Sciatic nerve (tissue), 2 donors: Measurements from ENCODE around the gene ALX4. TPM values are rescaled to one million over a fixed set of nuclear protein-coding genes. Genes with fewer than 3 reads are reported as not detected.

Source experiments
- ATAC-seq: fragments of 200-7000 bp; cut with Tn5 transposase; one replicate; pipeline ENCODE4 v1.9.1; 2020; ENCODE audit warnings: mild to moderate bottlenecking, moderate library complexity
- DNase-seq: peaks from one replicate; pipeline ENCODE4 v3.0.0-alpha.2; 2020; ENCODE audit warnings: low spot score
- intact Hi-C: fragments of 100-400 bp; cut with DNase I; formaldehyde crosslinking; loops from one replicate; pipeline ENCODE4 v1.14.2; 2022
- total RNA-seq: library from RNA; stranded (reverse); fragmentation: NEBNext Ultra II Directional; extraction: Animal tissue kit (Norgen Biotek cat#: 25700); gene quantifications from one replicate; pipeline ENCODE4 v1.2.1, GENCODE V29; 2021
- donor health status: DM: no; HTN: no; CAD: no.
- donor health status: DM: no; HTN: no; CAD: no.

ALX4 gene
- total RNA-seq, 1 donor from 2014 or later: 1.1 TPM

DNA sequence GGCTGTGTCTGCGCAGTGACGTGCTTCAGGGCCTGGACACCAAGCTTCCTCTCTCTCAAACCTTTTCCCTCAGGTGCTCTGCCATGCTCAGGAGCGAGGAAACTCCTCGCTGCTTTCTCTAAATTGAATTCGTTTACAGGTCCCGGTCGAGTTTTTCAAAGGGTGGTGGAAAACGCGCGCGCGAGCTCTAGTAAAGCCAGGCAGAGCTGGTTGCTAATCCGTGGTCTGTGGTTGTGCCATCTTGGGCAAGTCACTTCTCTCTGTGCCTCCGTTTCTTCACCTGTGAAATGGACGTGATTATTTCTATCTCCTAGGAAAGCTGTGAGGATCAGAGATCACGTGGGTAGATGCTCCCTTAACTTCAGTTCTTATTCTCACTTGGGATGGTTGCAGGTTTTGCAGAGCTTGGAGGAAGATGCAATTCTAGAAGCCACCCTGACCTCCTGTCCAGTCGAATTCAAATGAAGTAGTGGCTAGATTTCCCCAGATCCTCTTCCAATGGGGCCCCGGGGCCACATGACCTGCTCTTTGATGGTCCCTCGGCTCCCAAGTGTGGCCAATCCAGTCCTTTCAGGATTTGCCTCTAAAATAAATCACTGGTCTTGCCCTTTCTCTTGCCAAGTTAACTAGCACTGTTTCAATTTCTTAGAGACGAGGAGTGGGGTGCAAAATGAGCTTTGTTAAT lies 10.5 kb upstream of the ALX4 start:
- no peak for DNase-seq
- intact Hi-C loops: no loop called here

DNA sequence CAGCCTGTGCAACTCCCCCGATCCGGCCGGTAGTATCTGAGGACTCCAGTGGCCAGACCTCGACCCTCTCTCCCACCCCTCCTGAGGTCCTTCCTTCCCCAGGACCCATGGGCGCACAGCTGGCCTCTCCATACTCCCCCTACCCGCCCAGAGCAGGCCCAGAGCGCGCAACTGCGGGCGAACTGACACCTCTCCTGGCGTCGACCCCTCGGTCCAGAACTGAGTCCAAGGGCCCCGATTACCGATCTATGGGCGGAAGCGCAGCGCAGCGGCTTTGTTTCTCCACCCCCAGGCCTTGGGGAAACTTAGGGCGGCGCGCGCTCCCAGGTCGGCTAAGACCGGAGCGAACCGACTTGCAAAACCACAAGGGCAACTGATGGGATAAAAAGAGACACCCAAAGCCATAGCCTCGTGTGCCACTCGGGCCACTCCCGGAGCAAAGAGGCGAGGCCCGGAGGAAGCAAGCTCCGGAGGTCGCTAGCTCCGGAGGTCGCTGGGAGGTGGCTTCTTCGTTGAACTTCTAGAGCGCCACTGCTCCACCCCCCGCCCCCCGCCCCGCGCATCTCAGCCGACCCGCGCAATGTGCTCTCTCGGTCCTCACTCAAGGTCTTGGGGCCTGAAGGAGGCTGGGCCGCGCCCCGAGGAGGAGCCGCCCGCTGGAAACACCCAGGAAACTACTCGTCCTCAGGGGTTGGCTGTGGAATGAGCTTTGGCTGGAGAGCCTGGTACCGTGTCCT lies 9.8 kb upstream of the ALX4 start:
- intact Hi-C loops: no loop called here
- DNase-seq (no peak), ATAC-seq (peak; percentile 41)

More for the DNA sequence above, 10.5 kb upstream of the ALX4 start:
- no peak for ATAC-seq

DNA sequence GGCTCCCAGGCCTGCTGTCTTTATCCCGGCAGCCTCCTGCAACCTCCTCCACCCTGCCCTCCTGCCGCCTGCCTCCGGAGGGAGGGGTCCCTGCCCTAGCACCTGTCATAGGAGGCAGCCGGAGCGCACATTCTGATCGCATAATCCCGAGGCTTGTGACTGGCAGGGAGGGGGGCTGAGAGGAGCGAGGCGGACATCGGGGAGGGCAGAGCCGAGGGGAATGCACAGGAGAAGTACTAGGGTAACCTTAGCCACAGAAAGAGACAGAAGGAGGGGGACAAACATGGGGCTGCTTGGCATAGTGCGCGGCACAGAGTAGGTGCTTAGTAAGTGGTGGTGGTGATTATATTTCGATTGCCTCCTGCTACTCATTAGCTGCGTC lies 9.2 kb upstream of the ALX4 start:
- ATAC-seq (no peak), DNase-seq (no peak)
- intact Hi-C loops: no loop called here

DNA sequence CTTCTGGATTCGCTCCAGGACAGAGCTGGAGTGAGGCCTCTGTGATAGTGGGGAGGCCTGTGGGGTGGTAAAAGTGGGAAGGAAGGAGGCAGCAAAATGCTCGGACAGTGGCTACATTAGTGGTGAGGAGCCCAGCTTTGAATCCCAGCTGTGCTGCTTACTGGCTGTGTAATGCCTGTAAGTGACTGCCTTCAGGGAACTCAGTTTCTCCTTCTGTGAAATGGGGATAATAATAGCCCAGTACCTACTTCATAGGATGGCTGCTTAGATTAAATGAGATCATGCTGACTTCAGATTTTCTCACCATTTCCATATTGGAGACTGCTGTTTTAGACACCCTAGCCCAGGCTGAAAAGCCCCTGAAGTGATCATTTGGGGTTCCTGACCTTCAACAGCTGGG lies 8.4 kb upstream of the ALX4 start:
- intact Hi-C loops: no loop called here

DNA sequence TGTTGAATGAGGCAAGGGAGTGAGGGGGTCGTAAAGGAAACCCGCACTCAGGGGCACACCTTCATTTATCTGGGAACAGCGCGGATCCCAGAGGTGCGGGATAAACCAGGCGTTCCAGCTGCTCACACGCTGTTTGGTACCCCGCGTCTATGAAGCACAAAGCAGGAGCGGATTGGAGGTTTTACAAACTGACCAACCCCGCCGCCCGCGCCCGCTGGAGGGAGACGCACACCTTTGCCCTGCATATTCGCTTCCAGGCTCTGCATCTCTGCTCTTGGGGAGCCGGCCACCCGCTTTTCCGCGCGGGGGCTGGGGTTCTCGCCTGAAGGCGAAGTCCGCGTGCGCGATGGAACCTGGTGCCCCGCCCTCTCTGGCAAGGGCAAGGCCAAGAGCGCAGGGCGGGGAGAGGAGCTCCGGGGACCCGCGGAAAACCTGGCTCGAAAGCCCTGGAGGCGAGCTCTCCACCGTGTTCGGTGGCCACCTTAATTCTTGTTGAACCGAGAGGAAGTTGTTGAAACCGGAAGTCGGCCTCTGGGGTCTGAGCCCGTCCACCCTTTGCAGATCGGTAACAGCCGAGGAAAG lies 6.8 kb upstream of the ALX4 start:
- intact Hi-C loops: no loop called here
- peak; percentile 58 for ATAC-seq
- peak; percentile 67 for DNase-seq

More for the DNA sequence above, 8.4 kb upstream of the ALX4 start:
- DNase-seq (no peak), ATAC-seq (no peak)

DNA sequence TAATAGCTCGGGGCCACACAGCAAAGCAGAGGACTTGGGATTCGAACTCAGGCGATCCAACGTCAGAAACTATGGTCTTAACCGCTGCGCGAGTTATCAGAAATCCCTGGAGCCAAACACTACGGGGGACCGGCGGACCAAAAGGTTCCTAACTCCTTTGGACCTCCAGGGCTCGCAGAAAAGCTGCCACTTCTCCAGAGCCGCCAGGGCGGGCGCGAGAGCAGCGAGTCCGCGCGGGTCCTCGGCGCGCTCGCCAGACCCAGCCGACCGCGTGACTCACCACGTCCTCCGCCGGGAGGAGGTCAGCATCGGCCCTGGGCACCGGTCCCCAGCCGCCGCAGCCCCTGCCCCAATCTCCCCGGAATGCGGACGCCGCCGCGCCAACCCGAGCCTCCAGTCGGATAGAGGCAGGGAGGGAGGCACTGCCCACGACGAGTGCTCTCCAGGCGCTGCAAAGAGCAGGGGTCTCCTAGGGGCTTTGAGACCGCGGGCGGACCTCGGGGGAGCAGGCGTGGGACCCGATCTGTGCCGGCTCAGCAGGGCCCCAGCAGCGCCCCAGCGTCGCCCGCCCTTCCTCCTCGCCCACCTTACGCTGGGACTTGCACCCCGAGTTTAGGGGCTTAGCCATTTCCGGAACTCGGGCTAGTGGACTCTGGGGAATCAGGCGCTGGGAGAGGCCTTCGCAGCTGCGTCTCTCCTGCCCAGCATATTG lies 6.2 kb upstream of the ALX4 start:
- peak; percentile 67 for DNase-seq
- peak; percentile 77 for ATAC-seq
- intact Hi-C loops: no loop called here

DNA sequence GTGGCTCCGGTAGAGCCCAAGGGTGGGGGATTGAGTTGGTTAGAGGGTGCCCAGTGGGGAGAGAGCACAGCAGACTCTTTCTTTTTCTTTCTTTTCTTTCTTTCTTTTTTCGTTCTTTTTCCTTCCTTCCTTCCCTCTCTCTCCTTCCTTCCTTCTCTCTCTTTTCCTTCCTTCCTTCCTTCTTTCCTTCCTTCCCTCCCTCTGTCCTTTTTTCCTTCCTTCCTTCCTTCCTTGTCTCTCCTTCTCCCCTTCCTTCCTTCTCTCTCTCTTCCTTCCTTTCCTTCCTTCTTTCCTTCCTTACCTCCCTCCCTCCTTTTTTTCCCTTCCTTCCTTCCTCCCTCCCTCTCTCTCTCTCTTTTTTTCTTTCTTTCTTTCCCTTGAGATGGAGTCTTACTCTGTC lies 4.8 kb upstream of the ALX4 start:
- ATAC-seq (no peak), DNase-seq (no peak)
- intact Hi-C loops: no loop called here

DNA sequence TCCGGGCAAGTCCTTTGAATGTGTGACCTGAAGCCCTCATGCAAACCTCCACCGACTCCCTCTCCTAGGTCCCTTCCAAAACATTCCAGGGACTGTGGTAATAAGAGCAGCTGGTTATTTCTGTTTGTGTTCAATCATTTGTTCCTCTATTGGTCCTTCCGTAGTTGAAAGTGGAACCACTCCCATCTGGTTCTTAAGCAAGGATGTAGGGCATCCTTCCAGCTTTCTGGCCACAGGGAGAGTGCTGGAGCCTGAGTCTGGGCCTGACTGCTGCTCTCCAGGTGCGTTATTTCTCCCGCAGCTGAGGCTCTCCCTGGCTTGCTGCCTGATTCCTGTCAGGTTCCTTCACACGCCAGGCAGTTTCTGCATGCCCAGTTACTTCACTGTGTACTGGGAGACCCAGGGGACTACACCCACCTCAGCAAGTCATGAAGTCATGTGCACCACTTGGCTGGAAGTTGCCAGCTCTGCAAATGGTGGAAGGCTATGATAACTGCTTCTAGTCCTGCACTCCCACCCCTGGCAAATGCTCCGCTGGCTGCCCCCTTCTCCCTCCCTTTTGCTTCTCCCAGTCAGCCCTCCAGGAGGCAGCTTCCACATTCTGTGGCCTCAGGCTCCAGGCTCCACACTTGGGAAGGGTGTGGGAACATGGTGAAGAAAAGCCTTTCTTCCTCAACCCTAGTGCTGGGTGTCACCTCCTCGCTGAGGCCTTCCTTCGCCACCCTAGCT lies 4.0 kb upstream of the ALX4 start:
- intact Hi-C loops: no loop called here
- DNase-seq (no peak), ATAC-seq (no peak)

DNA sequence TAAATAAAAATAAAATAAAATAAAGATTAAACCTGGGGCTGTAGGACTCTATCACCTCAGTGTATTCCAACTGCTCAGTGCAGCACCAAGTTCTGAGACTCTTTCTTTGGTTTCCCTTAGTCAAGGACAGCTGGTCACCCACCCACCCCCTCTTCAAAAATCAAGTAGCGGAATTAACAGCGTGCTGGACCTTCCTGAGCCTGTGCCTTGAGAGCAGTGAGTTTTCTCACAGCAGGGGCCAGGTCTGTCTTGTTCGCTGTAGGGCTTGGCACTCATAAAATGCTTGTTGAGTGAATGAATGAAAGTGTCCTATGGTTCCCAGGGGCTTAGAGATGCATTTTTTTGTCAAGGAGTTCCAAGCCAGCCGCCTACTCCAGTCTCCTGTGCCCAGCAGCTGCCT lies 2.9 kb upstream of the ALX4 start:
- intact Hi-C loops: no loop called here
- no peak for ATAC-seq
- DNase-seq: no peak

DNA sequence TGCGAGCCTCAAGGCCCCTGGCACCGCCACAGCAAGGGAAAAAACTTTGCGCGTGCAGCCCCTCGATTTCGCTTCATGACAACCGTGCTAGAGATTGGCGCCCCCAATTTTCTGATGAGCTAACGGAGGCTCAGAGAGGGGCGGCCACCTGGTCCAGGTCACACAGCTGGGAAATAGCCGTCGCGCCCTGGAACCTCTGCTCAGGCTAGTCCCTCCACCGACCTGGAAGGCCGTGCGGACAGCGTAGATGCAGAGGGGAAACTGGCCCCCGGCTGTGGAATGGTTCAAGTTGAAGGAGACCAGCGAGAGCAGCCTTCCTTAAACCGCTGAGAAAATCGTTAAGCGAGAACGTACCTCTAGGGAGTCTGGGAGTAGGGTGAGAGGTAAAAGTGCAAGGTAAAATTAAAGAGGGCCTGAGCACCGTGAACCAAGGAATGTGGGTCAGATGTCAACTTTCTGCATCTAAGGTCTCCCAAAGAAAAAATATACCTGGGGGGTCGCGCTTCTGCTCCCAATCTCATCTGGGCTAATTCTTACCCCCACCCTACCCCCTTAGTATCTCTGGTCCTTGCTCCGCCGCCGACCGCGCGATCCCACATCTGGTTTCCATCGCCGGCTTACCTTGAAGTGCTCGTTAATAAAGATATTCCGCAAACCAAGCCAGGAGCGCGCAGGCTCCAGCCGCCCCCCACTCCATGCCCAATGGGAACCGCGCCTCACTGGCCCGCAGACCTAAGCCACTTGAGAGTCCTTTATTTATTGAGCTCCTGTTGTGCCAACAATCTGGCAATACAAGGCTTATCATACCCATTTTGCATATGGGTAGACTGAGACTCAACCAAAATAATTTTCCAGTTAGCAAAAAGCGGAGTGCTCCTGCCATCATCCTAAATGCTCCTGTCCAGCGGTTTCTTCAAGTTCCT lies 1.7 kb upstream of the ALX4 start:
- intact Hi-C loops: no loop called here
- DNase-seq: no peak
- no peak for ATAC-seq

DNA sequence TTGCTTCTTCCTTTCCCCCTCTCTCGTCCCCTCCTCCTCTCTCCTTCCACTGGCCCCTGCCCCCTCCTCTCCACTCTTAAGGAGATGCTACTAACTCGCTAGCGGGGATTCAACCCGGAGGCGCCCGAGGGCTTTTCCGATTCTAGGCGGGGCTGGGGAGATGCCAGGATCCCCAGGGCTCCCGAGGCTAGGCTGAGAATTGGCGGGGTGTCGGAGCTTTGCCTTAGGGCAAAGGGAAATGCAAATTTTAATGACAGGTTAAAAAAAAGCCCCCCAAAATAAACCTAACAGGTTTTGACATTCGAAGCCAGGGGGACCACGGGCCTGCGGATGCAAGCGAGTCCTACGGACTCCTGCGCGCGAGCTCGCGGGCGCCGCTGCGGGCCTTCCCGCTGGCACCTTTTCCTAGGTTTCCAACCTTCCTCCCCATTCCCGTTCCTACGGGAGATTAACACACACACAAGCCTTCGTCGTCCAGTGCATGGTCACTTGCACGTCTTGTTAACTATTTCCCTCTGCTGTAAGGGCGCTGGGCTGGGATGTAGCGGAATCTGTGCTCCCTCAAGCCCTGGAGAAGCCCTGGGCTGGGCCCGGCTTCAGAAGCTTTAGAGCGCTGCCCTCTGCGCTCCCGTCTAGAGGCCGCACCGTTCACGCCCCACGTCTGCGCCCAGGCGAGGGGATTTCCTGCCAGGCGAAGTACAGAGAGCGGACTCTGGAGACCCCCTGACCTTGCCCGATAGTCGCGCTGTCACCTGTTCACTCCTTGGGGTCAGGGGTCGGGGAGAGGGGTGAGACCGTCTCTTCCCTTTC lies 729 bp upstream of the ALX4 start:
- ATAC-seq (peak; percentile 29), DNase-seq (no peak)
- intact Hi-C loops: no loop called here

DNA sequence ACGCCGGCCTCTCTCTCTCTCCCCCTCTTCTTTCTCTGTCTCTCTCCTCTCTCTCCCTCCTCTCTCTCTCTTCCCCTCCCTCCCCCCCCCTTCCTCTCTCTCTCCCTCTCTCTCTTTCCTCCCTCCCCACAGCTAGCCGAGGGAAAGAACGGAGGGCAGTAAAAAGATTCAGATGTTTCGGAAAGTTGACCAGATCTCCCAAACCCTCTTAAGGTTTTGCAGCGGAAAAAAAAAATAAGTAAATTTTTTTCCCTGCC lies 195 bp upstream of the ALX4 start:
- DNase-seq: no peak
- no peak for ATAC-seq
- intact Hi-C loops: no loop called here

DNA sequence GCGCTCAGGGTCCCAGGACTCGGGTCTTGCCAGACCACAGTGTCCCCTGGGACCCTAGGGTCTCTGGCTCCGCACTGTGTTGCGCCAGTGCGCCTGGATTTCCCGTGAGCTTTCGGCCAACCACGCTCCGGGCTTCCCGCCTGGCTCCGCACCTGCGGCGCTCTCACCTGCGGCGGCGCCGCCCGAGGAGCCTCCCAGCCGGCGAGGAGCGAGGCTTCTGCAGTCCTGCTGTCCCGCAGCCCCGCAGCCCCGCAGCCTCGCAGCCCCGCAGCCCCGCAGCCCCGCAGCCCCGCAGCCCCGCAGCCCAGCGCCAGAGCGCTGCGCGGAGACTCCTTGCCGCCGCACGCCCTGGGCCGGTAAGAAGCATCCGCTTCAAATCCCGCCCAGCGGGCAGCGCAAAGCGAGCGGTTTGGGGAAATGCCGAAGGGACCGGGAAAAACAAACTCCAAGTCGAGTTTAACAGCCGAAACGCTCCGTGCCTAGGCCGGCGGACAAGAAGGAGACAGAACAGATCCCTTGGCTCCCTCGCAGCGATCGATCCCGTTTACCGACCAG lies 939 bp downstream of the ALX4 start:
- ATAC-seq (no peak), DNase-seq (peak; percentile 62)
- intact Hi-C loops: no loop called here

DNA sequence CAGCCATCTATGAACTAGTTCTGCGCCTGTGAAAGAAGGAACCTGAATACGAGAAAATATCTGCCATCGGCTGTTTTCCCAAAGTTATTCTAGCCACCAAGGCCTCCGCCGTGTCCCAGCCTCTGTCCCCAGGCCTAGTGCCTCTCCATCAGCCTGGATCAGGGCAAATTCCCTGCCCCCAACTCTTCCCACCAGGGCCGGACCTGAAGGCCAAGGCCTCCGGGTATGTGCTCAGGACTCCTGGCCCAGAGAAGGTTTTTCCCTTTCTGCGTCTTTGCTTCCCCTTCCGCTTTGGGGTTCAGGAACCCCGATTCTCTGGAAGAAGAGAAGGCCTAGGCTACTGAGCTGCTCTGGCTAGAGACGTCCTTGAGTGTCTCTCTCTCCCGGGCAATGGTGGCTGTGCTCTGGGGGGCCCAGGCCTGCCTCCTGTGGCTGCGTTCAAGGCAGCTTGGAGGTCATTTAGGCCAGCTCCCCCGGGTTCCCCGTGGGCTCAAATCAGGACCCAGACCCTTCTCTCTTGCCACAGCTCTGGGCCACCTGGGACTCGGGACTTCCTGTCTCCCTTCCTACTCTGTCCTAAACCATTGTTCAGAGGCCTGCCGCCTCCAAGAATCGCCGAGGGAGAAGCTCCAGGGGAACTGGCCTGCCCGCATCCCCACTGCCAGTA lies 1.6 kb downstream of the ALX4 start:
- ATAC-seq: no peak
- intact Hi-C loops: no loop called here
- no peak for DNase-seq

DNA sequence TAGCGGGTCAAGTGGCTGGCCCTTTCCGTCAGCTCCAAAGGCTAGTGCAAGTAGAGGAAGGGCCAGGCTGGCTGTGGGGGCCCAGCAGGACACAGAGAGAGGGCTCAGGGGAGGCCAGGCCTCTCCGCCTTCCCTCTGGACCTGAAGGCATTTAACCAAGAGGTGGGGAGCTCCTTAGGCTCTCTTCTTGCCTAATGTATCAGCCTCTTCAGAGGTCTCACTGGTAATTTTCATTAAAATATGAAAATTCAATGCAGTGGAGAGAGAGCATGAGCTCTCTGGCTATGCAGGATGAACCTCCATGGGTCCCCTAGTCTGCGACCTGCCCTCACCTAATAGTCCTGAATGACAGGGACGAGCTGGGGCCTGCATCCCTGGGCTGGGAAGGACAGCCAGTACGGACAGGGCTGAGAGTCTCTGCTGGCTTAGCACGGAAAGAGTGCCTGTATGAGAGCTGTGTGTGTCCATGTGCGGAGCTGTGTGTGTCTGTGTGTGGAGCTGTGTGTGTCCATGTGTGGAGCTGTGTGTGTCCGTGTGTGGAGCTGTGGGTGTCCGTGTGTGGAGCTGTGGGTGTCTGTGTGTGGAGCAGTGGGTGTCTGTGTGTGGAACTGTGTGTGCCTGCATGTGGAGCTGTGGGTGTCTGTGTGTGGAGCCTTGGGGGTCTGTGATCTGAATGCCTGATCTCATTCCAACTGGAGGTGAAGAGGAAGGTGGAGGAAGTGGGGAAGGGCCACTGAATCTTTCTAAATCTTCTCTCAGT lies 2.4 kb downstream of the ALX4 start:
- intact Hi-C loops: no loop called here
- DNase-seq: no peak
- no peak for ATAC-seq

DNA sequence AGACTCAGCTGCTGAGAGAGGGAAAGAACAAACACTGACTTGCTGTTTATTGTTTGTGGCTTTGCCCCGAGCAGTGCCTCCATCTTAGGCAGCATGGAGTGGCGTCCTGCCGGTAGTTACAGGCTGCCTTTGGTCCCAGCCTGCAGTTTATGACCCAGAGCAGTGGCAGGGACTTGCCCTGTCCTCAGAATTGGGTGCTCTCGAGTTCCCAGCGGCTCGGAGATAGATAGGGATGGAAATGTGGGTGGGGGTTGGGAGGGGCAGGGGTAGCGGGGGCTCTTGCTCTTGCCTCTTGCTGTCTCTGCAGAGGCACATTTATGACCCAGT lies 3.1 kb downstream of the ALX4 start:
- ATAC-seq: no peak
- DNase-seq: no peak
- intact Hi-C loops: no loop called here
